HEK293 (cell line): Measurements from ENCODE around the gene EDC3.

Experiments
- CTCF ChIA-PET: fragments of 350-600 bp; formaldehyde crosslinking; extraction: SDS; loops from one replicate; lab custom pipeline; 2021; ENCODE audit warnings: antibody characterized with exemption; lab: Yijun Ruan, JAX
- POLR2A ChIA-PET: fragments of 300-600 bp; formaldehyde crosslinking; extraction: SDS; loops from one replicate; lab custom pipeline; 2020; ENCODE audit warnings: antibody characterized with exemption, inconsistent platforms; lab: Yijun Ruan, JAX
- H3K27ac ChIP-seq: fragments of 200-500 bp; sonication (Bioruptor generic); 2 replicates; pipeline ENCODE4 v1.5.1; 2014; ENCODE audit warnings: low read depth, low read length, control low read depth, inconsistent platforms; ENCODE audit errors: extremely low read depth
- H3K36me3 ChIP-seq, 2 experiments: fragments of 200-500 bp in 1 of 2; sonication (Bioruptor generic) in 1 of 2; 1 replicate in 1 of 2; 2 replicates in 1 of 2; pipeline ENCODE4 v1.5.1; 2014 to 2017; ENCODE audit warnings: inconsistent platforms in 2 of 2, low read length in 2 of 2; ENCODE audit not compliant: control insufficient read depth in 2 of 2, insufficient read depth in 1 of 2
- H3K4me1 ChIP-seq: fragments of 200-500 bp; sonication (Bioruptor generic); 2 replicates; pipeline ENCODE4 v1.5.1; 2014; ENCODE audit warnings: mild to moderate bottlenecking, low read length, inconsistent platforms; ENCODE audit not compliant: control insufficient read depth, insufficient read depth
- H3K4me3 ChIP-seq: 2 replicates; pipeline ENCODE4 v1.5.1; 2011; ENCODE audit warnings: low read depth, mild to moderate bottlenecking, control low read depth, low read length, moderate library complexity
- H3K9me3 ChIP-seq: fragments of 200-500 bp; sonication (Bioruptor generic); 2 replicates; pipeline ENCODE4 v1.5.1; 2014; ENCODE audit warnings: low read depth, low read length, inconsistent platforms; ENCODE audit not compliant: control insufficient read depth, insufficient read depth
- GFI1B ChIP-seq: fragments of 450-650 bp; formaldehyde crosslinking; IDR thresholded peaks from 2 replicates; pipeline ENCODE4 v1.5.1; 2016; ENCODE audit warnings: missing biosample characterization, missing genetic modification characterization
- KLF10 ChIP-seq: fragments of 450-650 bp; IDR thresholded peaks from 2 replicates; pipeline ENCODE4 v1.5.1; 2018; ENCODE audit warnings: missing biosample characterization, mild to moderate bottlenecking, missing genetic modification characterization
- SETDB1 ChIP-seq: IDR thresholded peaks from one replicate; pipeline ENCODE4 v1.6.1; 2017; ENCODE audit warnings: mild to moderate bottlenecking, low read length, moderate library complexity, mixed read lengths; ENCODE audit not compliant: insufficient read length
- ZIC2 ChIP-seq: fragments of 450-650 bp; formaldehyde crosslinking; IDR thresholded peaks from 2 replicates; pipeline ENCODE4 v1.5.1; 2016; ENCODE audit warnings: missing biosample characterization, missing genetic modification characterization
- ZNF169 ChIP-seq: fragments of 450-650 bp; formaldehyde crosslinking; IDR thresholded peaks from 2 replicates; pipeline ENCODE4 v1.5.1; 2016; ENCODE audit warnings: missing biosample characterization, missing genetic modification characterization
- ZNF202 ChIP-seq: fragments of 450-650 bp; formaldehyde crosslinking; IDR thresholded peaks from 2 replicates; pipeline ENCODE4 v1.5.1; 2016; ENCODE audit warnings: missing biosample characterization, missing genetic modification characterization, borderline replicate concordance
- ZNF214 ChIP-seq: fragments of 450-650 bp; formaldehyde crosslinking; IDR thresholded peaks from 2 replicates; pipeline ENCODE4 v1.5.1; 2017; ENCODE audit warnings: missing biosample characterization, mild to moderate bottlenecking, missing genetic modification characterization, borderline replicate concordance
- ZNF239 ChIP-seq: fragments of 450-650 bp; formaldehyde crosslinking; IDR thresholded peaks from 2 replicates; pipeline ENCODE4 v1.5.1; 2016; ENCODE audit warnings: missing biosample characterization, missing genetic modification characterization
- ZNF274 ChIP-seq, 2 experiments: fragments of 200-500 bp in 1 of 2; fragments of 450-650 bp in 1 of 2; sonication (Bioruptor generic) in 1 of 2; formaldehyde crosslinking in 1 of 2; IDR thresholded peaks; 2 replicates each; pipeline versions ENCODE4 v1.5.1 to v1.6.1; 2014 to 2016; ENCODE audit warnings: borderline replicate concordance in 1 of 2, inconsistent platforms in 1 of 2, low read length in 1 of 2, missing biosample characterization in 1 of 2, missing genetic modification characterization in 1 of 2
- ZNF398 ChIP-seq: fragments of 450-650 bp; formaldehyde crosslinking; IDR thresholded peaks from 2 replicates; pipeline ENCODE4 v1.5.1; 2017; ENCODE audit warnings: missing biosample characterization, missing genetic modification characterization
- ZNF426 ChIP-seq: fragments of 450-650 bp; formaldehyde crosslinking; IDR thresholded peaks from 2 replicates; pipeline ENCODE4 v1.5.1; 2017; ENCODE audit warnings: missing biosample characterization, missing genetic modification characterization, mild to moderate bottlenecking, inconsistent platforms, moderate library complexity
- ZNF510 ChIP-seq: fragments of 450-650 bp; formaldehyde crosslinking; IDR thresholded peaks from 2 replicates; pipeline ENCODE4 v1.5.1; 2018; ENCODE audit warnings: mild to moderate bottlenecking, missing genetic modification characterization, missing biosample characterization; ENCODE audit not compliant: insufficient replicate concordance
- ZNF521 ChIP-seq: fragments of 450-650 bp; formaldehyde crosslinking; IDR thresholded peaks from 2 replicates; pipeline ENCODE4 v1.5.1; 2017; ENCODE audit warnings: missing biosample characterization, mild to moderate bottlenecking, missing genetic modification characterization
- ZNF529 ChIP-seq: fragments of 450-650 bp; formaldehyde crosslinking; IDR thresholded peaks from 2 replicates; pipeline ENCODE4 v1.5.1; 2017; ENCODE audit warnings: missing genetic modification characterization, missing biosample characterization; ENCODE audit not compliant: insufficient replicate concordance
- ZNF549 ChIP-seq: fragments of 450-650 bp; IDR thresholded peaks from 2 replicates; pipeline ENCODE4 v1.5.1; 2018; ENCODE audit warnings: missing biosample characterization, missing genetic modification characterization, mild to moderate bottlenecking, inconsistent platforms, moderate library complexity
- ZNF596 ChIP-seq: fragments of 450-650 bp; IDR thresholded peaks from 2 replicates; pipeline ENCODE4 v1.5.0; 2018; ENCODE audit warnings: missing biosample characterization, mild to moderate bottlenecking, missing genetic modification characterization, moderate library complexity
- ZNF664 ChIP-seq: fragments of 450-650 bp; formaldehyde crosslinking; IDR thresholded peaks from 2 replicates; pipeline ENCODE4 v1.5.1; 2016; ENCODE audit warnings: missing biosample characterization, missing genetic modification characterization
- ZNF670 ChIP-seq: fragments of 450-650 bp; formaldehyde crosslinking; IDR thresholded peaks from 2 replicates; pipeline ENCODE4 v1.5.1; 2016; ENCODE audit warnings: missing biosample characterization, missing genetic modification characterization, low read depth
- ZNF843 ChIP-seq: fragments of 450-650 bp; formaldehyde crosslinking; IDR thresholded peaks from 2 replicates; pipeline ENCODE4 v1.5.1; 2016; ENCODE audit warnings: missing biosample characterization, missing genetic modification characterization
- ZXDB ChIP-seq: fragments of 450-650 bp; formaldehyde crosslinking; IDR thresholded peaks from 2 replicates; pipeline ENCODE4 v1.5.1; 2016; ENCODE audit warnings: missing biosample characterization, missing genetic modification characterization
- TF ChIP-seq, protein P1 (sequence below): fragments of 450-650 bp; formaldehyde crosslinking; IDR thresholded peaks from 2 replicates; pipeline ENCODE4 v1.5.1; 2016; ENCODE audit warnings: missing biosample characterization, missing genetic modification characterization
- TF ChIP-seq, protein P2 (sequence below): fragments of 450-650 bp; formaldehyde crosslinking; IDR thresholded peaks from 2 replicates; pipeline ENCODE4 v1.5.1; 2016; ENCODE audit warnings: missing biosample characterization, missing genetic modification characterization

The EDC3 gene

DNA sequence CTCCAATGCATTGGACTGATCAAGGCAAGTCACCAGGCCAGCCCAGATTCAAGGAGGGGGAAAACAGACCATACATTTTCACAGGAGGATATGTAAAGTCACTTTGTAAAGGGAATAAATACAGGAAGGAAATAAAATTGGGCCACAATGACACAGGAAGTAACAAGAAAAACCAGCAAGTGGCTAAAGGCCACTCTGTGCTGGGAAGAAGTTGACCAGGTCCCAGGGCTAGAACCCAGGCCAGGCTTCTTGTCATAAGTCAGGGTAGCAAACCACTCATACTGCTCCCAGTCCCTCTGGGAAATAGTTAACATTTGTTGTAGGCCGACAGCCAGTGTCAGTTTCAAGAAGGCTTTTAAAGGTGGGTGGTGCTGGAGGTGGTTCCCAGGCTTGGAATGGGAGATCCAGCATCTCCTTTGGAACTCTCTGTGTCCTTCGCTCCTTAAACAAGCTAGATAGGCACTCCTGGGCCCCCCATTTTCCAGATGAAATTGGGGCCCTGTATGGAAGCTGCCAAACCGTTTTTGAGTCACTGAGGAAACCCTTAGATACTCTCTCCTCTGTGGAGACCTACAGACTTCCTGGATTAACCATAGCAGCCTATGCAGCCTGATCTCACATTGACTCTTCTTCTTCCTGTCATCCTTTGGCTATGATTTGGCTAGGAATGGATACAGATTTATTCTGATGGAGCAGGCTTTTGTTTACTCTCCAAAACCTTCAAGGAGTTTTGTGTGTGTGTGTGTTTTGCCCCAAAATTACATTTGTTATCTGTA is 14.7 kb upstream of the EDC3 start:
- Histone ChIP-seq H3K4me3 (no peak overlapping the region), H3K9me3 (no peaks in the 10 kb centered on the region), H3K36me3 (no peaks in the 10 kb centered on the region), H3K4me1 (no peaks in the 10 kb centered on the region), H3K27ac (no peak overlapping the region)
- CTCF ChIA-PET: interaction anchor here (0.6 kb wide), 1 partner anchor 21 kb away, joined by 3 read pairs; no protein-coding TSS in a partner anchor
- POLR2A ChIA-PET: no interaction called here
- TF ChIP-seq ZNF664 (tag by site-specific recombination): no peak
- no peak for TF ChIP-seq ZNF596 (tag by site-specific recombination)
- no peak for TF ChIP-seq ZNF529 (tag by site-specific recombination)
- TF ChIP-seq ZNF426 (tag by site-specific recombination): no peak
- TF ChIP-seq SETDB1: no peak
- TF ChIP-seq ZNF521 (tag by site-specific recombination): no peak

DNA sequence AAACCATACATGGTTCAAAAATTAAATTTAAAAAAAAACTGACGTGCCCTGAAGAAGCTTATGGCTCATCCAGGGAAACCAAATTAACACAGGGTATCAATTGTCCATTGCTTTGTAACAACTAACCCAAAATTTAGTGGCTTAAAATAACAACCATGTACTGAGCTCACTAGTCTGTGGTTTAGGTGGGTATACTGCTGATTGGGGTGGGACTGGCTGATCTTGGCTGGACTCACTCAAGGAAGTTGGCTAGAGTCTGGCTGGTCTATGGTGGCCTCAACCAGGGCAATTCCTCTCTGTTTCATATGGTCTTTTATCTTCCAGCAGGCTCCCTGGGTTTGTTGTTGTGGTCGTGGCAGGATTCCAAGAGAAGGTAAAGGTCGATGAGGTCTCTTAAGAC is 14.1 kb upstream of the EDC3 start:
- no peaks in the 10 kb centered on the region for H3K9me3 ChIP-seq

DNA sequence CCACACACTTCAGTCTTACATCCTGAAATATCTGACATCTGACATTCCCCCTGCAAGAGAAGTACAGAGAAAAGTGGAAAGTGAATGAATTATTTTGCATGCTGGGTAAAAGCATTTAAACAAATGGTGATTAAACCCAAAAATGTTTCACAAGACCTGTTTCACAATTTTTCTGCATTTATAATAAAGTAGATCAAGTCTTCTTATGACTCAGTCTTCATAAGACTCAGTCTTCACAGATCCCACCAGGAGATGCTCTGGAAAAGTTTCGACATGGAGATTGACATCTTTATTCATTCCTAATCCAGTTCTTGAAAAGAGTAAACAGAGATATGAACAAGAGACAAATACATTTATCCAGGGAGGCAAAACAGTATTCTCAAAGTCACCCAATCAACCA is 13.2 kb upstream of the EDC3 start:
- TF ChIP-seq ZNF239 (tag by site-specific recombination) (no peak), SETDB1 (no peak), ZNF398 (tag by site-specific recombination) (no peak), ZNF202 (tag by site-specific recombination) (no peak), ZIC2 (no peak), ZNF596 (tag by site-specific recombination) (no peak), ZNF274 (IDR thresholded peaks at IDR 0.05; ENCODE audit: low read length) (no peak), ZNF274 (tag by site-specific recombination; IDR thresholded peaks at IDR 0.05; ENCODE audit: borderline replicate concordance) (no peak), ZXDB (tag by site-specific recombination) (no peak), ZNF549 (tag by site-specific recombination) (no peak), GFI1B (tag by site-specific recombination) (no peak), ZNF510 (tag by site-specific recombination) (no peak), ZNF843 (tag by site-specific recombination) (no peak), ZNF670 (tag by site-specific recombination) (no peak), ZNF169 (tag by site-specific recombination) (no peak), ZNF214 (tag by site-specific recombination) (no peak)
- TF ChIP-seq, protein P1, sequence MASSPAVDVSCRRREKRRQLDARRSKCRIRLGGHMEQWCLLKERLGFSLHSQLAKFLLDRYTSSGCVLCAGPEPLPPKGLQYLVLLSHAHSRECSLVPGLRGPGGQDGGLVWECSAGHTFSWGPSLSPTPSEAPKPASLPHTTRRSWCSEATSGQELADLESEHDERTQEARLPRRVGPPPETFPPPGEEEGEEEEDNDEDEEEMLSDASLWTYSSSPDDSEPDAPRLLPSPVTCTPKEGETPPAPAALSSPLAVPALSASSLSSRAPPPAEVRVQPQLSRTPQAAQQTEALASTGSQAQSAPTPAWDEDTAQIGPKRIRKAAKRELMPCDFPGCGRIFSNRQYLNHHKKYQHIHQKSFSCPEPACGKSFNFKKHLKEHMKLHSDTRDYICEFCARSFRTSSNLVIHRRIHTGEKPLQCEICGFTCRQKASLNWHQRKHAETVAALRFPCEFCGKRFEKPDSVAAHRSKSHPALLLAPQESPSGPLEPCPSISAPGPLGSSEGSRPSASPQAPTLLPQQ (tag by site-specific recombination): no peak
- TF ChIP-seq, protein P2, sequence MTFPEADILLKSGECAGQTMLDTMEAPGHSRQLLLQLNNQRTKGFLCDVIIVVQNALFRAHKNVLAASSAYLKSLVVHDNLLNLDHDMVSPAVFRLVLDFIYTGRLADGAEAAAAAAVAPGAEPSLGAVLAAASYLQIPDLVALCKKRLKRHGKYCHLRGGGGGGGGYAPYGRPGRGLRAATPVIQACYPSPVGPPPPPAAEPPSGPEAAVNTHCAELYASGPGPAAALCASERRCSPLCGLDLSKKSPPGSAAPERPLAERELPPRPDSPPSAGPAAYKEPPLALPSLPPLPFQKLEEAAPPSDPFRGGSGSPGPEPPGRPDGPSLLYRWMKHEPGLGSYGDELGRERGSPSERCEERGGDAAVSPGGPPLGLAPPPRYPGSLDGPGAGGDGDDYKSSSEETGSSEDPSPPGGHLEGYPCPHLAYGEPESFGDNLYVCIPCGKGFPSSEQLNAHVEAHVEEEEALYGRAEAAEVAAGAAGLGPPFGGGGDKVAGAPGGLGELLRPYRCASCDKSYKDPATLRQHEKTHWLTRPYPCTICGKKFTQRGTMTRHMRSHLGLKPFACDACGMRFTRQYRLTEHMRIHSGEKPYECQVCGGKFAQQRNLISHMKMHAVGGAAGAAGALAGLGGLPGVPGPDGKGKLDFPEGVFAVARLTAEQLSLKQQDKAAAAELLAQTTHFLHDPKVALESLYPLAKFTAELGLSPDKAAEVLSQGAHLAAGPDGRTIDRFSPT (tag by site-specific recombination): no peak
- Histone ChIP-seq H3K4me1 (no peaks in the 10 kb centered on the region), H3K36me3 (no peaks in the 10 kb centered on the region), H3K4me3 (no peak overlapping the region), H3K9me3 (no peaks in the 10 kb centered on the region), H3K27ac (no peak overlapping the region)
- ChIA-PET POLR2A (no interaction called here), CTCF (interaction anchor here (0.6 kb wide), 1 partner anchor 41 kb away, joined by 3 read pairs; no protein-coding TSS in a partner anchor)

More for the DNA sequence above, 14.1 kb upstream of the EDC3 start:
- Histone ChIP-seq H3K36me3 (no peaks in the 10 kb centered on the region), H3K27ac (no peak overlapping the region), H3K4me1 (no peaks in the 10 kb centered on the region), H3K4me3 (no peak overlapping the region)
- no peak for TF ChIP-seq KLF10 (tag by site-specific recombination)
- ChIA-PET CTCF (interaction anchor here (0.6 to 0.7 kb wide), 4 partner anchors 20 to 812 kb away, joined by 3 to 4 read pairs (median 4); no protein-coding TSS in a partner anchor), POLR2A (no interaction called here)
